Effector CD4-positive, alpha-beta T cell (primary cell): Measurements from ENCODE around the gene HVCN1.
A peak's percentile ranks its signal among the peaks of the same experiment; 100 is the strongest.
"Not testable (repeated sequence)": the region's sequence is repeated elsewhere in the genome, so short reads cannot be mapped to it uniquely, and the experiment has no call there.

ENCODE experiments used
- DNase-seq: peaks from one replicate; pipeline ENCODE4 v3.0.0-alpha.2; 2020
- total RNA-seq: gene quantifications from one replicate; lab custom pipeline; 2026; lab: John Stamatoyannopoulos, UW

Gene HVCN1, protein sequence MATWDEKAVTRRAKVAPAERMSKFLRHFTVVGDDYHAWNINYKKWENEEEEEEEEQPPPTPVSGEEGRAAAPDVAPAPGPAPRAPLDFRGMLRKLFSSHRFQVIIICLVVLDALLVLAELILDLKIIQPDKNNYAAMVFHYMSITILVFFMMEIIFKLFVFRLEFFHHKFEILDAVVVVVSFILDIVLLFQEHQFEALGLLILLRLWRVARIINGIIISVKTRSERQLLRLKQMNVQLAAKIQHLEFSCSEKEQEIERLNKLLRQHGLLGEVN
- 21.6 reads per million, percentile 48 among the genes with 10 or more reads in this experiment for total RNA-seq

- DNase-seq: peak; percentile 13
These were observed at the start of gene HVCN1 for GRCh38 chr12:110688446-110689280. HVCN1 (minus strand) TSS chr12:110689115; CDS start chr12:110683245, 5,870 bp downstream.

- DNase-seq: no peak
These were observed 48.6 kb upstream of the HVCN1 start for GRCh38 chr12:110737532-110737931.

DNA sequence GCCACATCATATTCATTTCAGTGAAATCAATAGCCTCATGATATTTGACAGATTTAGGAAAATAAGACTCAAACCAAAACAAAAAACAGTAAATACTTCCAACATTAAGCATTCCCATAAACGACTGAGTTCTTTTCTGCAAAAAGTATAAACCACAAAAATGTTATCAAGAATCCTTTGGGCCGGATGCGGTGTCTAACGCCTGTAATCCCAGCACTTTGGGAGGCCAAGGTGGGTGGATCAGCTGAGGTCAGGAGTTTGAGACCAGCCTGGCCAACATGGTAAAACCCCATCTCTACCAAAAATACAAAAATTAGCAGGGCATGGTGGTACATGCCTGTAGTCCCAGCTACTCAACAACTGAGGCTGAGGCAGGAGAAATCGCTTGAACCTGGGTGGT is 48.1 kb upstream of the HVCN1 start:
- not testable (repeated sequence) for DNase-seq

DNA sequence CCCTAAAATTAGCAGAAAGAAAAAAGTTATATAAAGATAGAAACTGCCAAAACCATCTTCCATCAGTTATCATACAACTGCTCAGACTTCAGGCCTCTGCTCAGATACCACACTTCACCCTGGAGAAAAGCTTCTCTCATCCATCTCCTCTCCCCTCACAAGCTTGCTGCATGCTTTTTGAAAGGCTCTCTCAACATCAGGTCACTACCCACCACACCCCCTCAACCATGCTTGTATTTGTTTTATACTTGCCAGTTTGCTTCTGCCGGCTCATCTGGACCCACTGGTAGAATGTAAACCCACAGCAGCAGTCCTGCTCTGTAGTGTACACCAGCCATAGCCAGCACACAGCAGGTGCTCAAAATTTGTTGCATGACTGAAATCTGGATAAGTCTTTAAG is 45.0 kb upstream of the HVCN1 start:
- no peak for DNase-seq

GRCh38 chr12:110733089-110733715 is 44.3 kb upstream of the HVCN1 start:
- no peak for DNase-seq

DNA sequence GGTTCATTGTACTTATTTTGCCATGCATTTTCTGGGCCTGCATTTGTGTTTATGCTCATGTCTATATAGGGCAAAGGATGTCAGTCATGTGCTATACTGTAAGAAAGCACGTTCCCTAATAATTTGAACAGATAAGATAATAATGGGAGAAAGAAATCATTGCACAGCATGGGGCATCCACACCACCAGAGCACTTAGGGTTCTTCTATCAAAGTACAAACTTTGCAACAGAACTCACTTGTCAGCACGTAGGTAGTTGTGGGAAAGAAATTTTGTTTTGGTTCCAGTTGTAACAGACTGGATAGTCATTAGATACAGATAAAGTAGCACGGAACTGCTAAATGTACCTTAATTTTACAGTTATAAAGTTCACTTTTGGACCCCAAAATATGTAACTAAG is 43.7 kb upstream of the HVCN1 start:
- no peak for DNase-seq

DNA sequence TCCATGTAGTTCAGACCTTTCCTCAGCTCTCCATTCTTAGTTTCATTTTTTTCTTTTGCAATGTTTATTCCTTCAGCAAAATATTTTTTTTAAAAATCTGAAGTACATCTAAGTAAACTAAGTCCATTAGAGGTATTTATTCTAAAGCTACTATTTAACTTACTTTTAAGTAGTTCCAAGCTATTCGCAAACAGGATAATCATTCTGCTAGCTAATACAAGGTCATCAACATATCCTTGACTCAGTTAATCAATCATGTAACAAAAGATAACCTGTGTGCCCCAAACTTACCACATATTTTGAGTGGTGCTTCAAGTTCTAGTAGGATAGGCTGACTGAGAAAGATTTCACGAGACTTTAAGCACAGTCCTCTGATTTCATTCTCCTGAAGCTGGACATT is 42.6 kb upstream of the HVCN1 start:
- DNase-seq: no peak

GRCh38 chr12:110728628-110729027 is 39.7 kb upstream of the HVCN1 start:
- no peak for DNase-seq

GRCh38 chr12:110726708-110727369 is 37.9 kb upstream of the HVCN1 start:
- DNase-seq: no peak

DNA sequence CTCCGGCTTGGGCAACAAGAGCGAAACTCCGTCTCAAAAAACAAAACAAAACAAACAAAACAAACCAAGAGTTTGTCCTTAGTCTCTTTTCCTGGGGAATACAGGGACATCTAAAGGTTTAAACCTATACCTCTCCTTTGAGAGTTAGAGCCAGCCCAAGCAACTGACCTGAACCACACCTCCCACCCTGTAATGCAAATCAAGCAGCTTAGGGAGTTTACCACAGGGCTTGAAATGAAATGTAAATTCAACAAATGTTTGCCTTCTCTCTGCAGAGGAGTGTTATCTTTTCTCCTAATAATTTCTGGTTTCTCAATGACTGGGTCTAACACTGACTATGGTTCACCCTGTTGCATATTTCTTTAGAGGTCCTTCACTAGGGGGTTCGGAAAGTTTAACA is 37.1 kb upstream of the HVCN1 start:
- DNase-seq: no peak

- DNase-seq: no peak
These were observed 36.4 kb upstream of the HVCN1 start for GRCh38 chr12:110725267-110725666.

GRCh38 chr12:110722892-110723291 is 34.0 kb upstream of the HVCN1 start:
- not testable (repeated sequence) for DNase-seq

GRCh38 chr12:110721570-110721969 is 32.7 kb upstream of the HVCN1 start:
- no peak for DNase-seq

GRCh38 chr12:110720516-110720915 is 31.6 kb upstream of the HVCN1 start:
- no peak for DNase-seq

GRCh38 chr12:110718222-110718908 is 29.4 kb upstream of the HVCN1 start:
- DNase-seq: no peak

GRCh38 chr12:110717037-110717436 is 28.1 kb upstream of the HVCN1 start:
- no peak for DNase-seq

- no peak for DNase-seq
These were observed 20.0 kb upstream of the HVCN1 start for GRCh38 chr12:110708917-110709316.

DNA sequence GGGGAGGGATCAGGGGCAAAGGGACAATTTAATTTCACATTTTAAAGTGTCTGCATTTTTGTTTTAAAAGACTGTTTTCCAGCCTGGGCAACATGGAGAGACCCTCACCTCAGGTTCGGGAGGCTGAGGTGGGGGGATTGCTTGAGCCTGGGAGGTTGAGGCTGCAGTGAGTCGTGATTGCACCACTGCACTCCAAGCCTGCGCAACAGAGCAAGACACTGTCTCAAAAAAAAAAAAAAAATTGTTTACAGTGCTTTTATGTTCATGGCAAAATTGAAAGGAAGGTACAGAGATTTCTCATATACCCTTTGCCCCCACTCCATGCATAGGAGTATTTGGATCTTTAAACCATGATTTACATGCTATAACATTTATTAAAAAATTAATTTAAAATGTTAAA is 16.4 kb upstream of the HVCN1 start:
- no peak for DNase-seq

DNA sequence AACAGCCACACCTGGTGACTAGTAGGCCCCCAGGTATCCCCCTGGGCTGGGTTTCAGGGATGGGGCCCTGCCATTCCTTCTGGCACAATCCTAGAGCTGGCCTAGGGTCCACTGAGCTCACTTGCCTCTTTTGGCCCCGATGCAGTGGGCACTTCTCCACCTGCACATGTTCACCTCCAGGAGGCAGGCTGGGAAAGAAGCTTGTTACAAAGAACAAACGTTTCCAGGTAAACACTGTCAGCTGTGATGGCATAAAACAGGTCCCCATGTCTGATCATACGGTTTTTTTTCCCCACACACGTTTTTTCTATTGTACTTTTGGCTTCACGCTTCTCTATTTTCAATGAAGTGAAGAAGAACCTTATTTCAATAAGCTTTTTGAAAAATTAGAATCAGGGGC is 15.8 kb upstream of the HVCN1 start:
- DNase-seq: no peak

GRCh38 chr12:110704231-110704630 is 15.3 kb upstream of the HVCN1 start:
- DNase-seq: no peak

DNA sequence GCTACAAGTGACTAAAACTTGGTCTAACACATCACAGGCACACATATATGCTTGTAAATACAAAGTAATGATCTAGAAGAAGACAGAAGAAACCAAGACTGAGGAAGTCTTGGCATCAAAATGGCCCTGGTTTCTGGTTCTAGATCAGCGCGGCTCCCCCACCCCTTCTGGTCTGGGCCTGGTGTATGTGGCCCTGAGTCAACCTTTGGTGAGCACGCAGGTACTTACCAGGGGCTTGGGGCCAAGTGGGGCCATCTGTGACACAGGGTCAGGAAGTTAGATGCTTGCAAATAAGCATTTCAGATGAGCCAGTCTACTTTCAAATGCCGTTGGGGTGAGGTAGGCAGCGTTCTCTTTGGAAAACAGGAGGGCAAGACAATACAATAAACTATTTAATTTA is 13.2 kb upstream of the HVCN1 start:
- DNase-seq: no peak
